B cell (primary cell): ENCODE measurements around the gene HSPB8. TPM values are rescaled to one million over a fixed set of nuclear protein-coding genes. Genes with fewer than 3 reads are reported as not detected.
"Not testable (repeated sequence)": the region's sequence is repeated elsewhere in the genome, so short reads cannot be mapped to it uniquely, and the experiment has no call there.

ENCODE experiments used
- ATAC-seq: fragments of 200-7000 bp; cut with Tn5 transposase; one replicate; pipeline ENCODE4 v1.10.0; 2021; ENCODE audit warnings: low read depth, mild to moderate bottlenecking, moderate number of reproducible peaks, moderate library complexity
- CTCF ChIA-PET: fragments of 350-600 bp; sonication (Branson Sonifier 250); formaldehyde crosslinking; loops from one replicate; lab custom pipeline; 2021; ENCODE audit warnings: antibody characterized with exemption, inconsistent platforms; lab: Charles Lee
- POLR2A ChIA-PET: fragments of 350-600 bp; sonication (Branson Sonifier 250); formaldehyde crosslinking; loops from one replicate; lab custom pipeline; 2021; ENCODE audit warnings: antibody characterized with exemption; lab: Charles Lee
- DNase-seq: peaks from one replicate; pipeline ENCODE4 v3.0.0; 2013
- H2AFZ ChIP-seq: 2 replicates; pipeline ENCODE4 v1.6.1; 2012; ENCODE audit warnings: mild to moderate bottlenecking, low read depth, low read length; ENCODE audit not compliant: insufficient read depth, poor library complexity, severe bottlenecking
- H3K27ac ChIP-seq, 2 donors: 1 replicate in 1 of 2; 2 replicates in 1 of 2; pipeline ENCODE4 v1.5.1; 2012 to 2013; ENCODE audit warnings: low read length in 2 of 2, mild to moderate bottlenecking in 2 of 2, moderate library complexity in 1 of 2
- H3K27me3 ChIP-seq, 4 experiments: fragments of 200-600 bp in 1 of 4; sonication (generic) in 1 of 4; replicated peaks in 1 of 4; 1 replicate in 2 of 4; 2 replicates in 2 of 4; pipeline versions ENCODE4 v1.6.1 to v1.7.0; 2013 to 2016; ENCODE audit warnings: low read length in 3 of 4, mild to moderate bottlenecking in 2 of 4, mixed read lengths in 1 of 4, moderate library complexity in 1 of 4; ENCODE audit not compliant: insufficient read depth in 4 of 4, control insufficient read depth in 3 of 4; ENCODE audit errors: control extremely low read depth in 1 of 4
- H3K36me3 ChIP-seq, 2 experiments: replicated peaks in 1 of 2; 1 replicate in 1 of 2; 2 replicates in 1 of 2; pipeline versions ENCODE4 v1.6.1 to v1.7.1; 2013; ENCODE audit warnings: low read length in 1 of 2; ENCODE audit not compliant: insufficient read depth in 2 of 2, control insufficient read depth in 1 of 2; ENCODE audit errors: control extremely low read depth in 1 of 2, extremely low read depth in 1 of 2
- H3K4me1 ChIP-seq, 2 donors: fragments of 200-600 bp in 1 of 2; sonication (generic) in 1 of 2; 1 replicate in 1 of 2; 2 replicates in 1 of 2; pipeline versions ENCODE4 v1.5.1 to v1.6.1; 2013 to 2017; ENCODE audit warnings: low read length in 2 of 2; ENCODE audit not compliant: control insufficient read depth in 2 of 2, insufficient read depth in 2 of 2
- H3K4me2 ChIP-seq: replicated peaks from 2 replicates; pipeline ENCODE3; 2012; ENCODE audit warnings: mild to moderate bottlenecking, low read depth, low read length; ENCODE audit not compliant: poor library complexity, severe bottlenecking
- H3K4me3 ChIP-seq, 5 experiments: fragments of 200-600 bp in 1 of 5; sonication (generic) in 1 of 5; 1 replicate in 3 of 5; 2 replicates in 2 of 5; pipeline versions ENCODE4 v1.5.1 to v1.7.0; 2011 to 2016; ENCODE audit warnings: low read length in 4 of 5, mild to moderate bottlenecking in 4 of 5, low read depth in 2 of 5, control low read depth in 1 of 5, moderate library complexity in 1 of 5; ENCODE audit not compliant: insufficient read depth in 1 of 5; ENCODE audit errors: control extremely low read depth in 1 of 5, extremely low read depth in 1 of 5
- H3K79me2 ChIP-seq: fragments of 200-600 bp; sonication (generic); one replicate; pipeline ENCODE4 v1.6.0; 2016; ENCODE audit warnings: low read length; ENCODE audit not compliant: control insufficient read depth, insufficient read depth
- H3K9ac ChIP-seq: fragments of 200-600 bp; sonication (generic); 2 replicates; pipeline ENCODE4 v1.6.1; 2017; ENCODE audit warnings: mild to moderate bottlenecking, low read length, moderate library complexity
- H3K9me3 ChIP-seq, 3 donors: one replicate each; pipeline versions ENCODE4 v1.6.1 to v1.7.1; 2013; ENCODE audit warnings: low read length in 2 of 3; ENCODE audit not compliant: control insufficient read depth in 2 of 3, insufficient read depth in 1 of 3; ENCODE audit errors: control extremely low read depth in 1 of 3
- H4K20me1 ChIP-seq: 2 replicates; pipeline ENCODE4 v1.6.0; 2012; ENCODE audit warnings: mild to moderate bottlenecking, low read length; ENCODE audit not compliant: insufficient read depth, control insufficient read depth, poor library complexity, severe bottlenecking
- H3K27ac Mint-ChIP-seq: one replicate; pipeline ENCODE4 v1.8.0; 2021; ENCODE audit warnings: mixed read lengths
- H3K27me3 Mint-ChIP-seq: one replicate; pipeline ENCODE4 v1.8.0; 2021; ENCODE audit warnings: mixed read lengths
- H3K4me1 Mint-ChIP-seq: one replicate; pipeline ENCODE4 v1.8.0; 2021; ENCODE audit warnings: mixed read lengths
- H3K4me3 Mint-ChIP-seq: one replicate; pipeline ENCODE4 v1.8.0; 2021; ENCODE audit warnings: mixed read lengths
- H3K9me3 Mint-ChIP-seq: one replicate; pipeline ENCODE4 v1.8.0; 2022; ENCODE audit warnings: mixed read lengths; ENCODE audit not compliant: insufficient read depth
- CTCF ChIP-seq: fragments of 200-600 bp; IDR thresholded peaks from one replicate; pipeline ENCODE4 v1.8.0; 2022; ENCODE audit warnings: antibody characterized with exemption, mild to moderate bottlenecking
- EZH2 ChIP-seq: IDR thresholded peaks from 2 replicates; pipeline ENCODE4 v1.6.1; 2012; ENCODE audit warnings: borderline replicate concordance, low read depth, mild to moderate bottlenecking, moderate library complexity, low read length; ENCODE audit not compliant: insufficient read depth, poor library complexity, severe bottlenecking
- WGBS: methylation state at CpG from one replicate; pipeline ENCODE4 v1.1.5; 2013; ENCODE audit warnings: missing lambda C conversion rate; ENCODE audit not compliant: insufficient coverage; 5-methylcytosine and 5-hydroxymethylcytosine counted together
- intact Hi-C: fragments of 100-400 bp; cut with micrococcal nuclease; formaldehyde crosslinking; loops from one replicate; pipeline ENCODE4 v1.10.0; 2022
- polyA plus RNA-seq: library from polyadenylated mRNA; depleted of rRNA; stranded (reverse); fragments of >200 nt; gene quantifications from 2 replicates; pipeline ENCODE4 v1.2.3, GENCODE V29; 2012
- total RNA-seq, 2 donors: library from RNA; stranded (reverse); fragments of 120-200 nt in 1 of 2; gene quantifications; 1 replicate in 1 of 2; 2 replicates in 1 of 2; pipeline versions ENCODE4 v1.2.3 to v1.2.4, GENCODE V29; 2013 to 2022

Gene HSPB8
- total and polyA plus RNA-seq, 2 donors (not counting 1 experiment from before 2014, with no cell fraction given), result not detected

GRCh38 chr12:119216084-119216483 lies 37.4 kb downstream of the HSPB8 start:
- Histone ChIP-seq H3K27ac (no peak overlapping the region), H3K79me2 (no peaks in the 10 kb centered on the region), H3K4me2 (no peak overlapping the region), H3K4me3 (no peak overlapping the region), H3K4me1 (no peaks in the 10 kb centered on the region), H3K27me3 (no peaks in the 10 kb centered on the region), H4K20me1 (no peaks in the 10 kb centered on the region), H3K9me3 (peaks cover 0 to 3% (median 0%) of the 10 kb centered on the region in 3 donors), H3K36me3 (no peaks in the 10 kb centered on the region), H2AFZ (no peak overlapping the region), H3K9ac (no peak overlapping the region)
- H3K27me3 Mint-ChIP-seq, result peaks cover 5% of the 10 kb centered on the region
- no peak overlapping the region for H3K4me3 Mint-ChIP-seq
- POLR2A ChIA-PET, result no interaction called here
- CTCF ChIA-PET, result no interaction called here
- DNase-seq (no peak), ATAC-seq (no peak)
- no peaks in the 10 kb centered on the region for H3K4me1 Mint-ChIP-seq
- no peaks in the 10 kb centered on the region for H3K9me3 Mint-ChIP-seq
- intact Hi-C loops, result no loop called here
- no peak overlapping the region for H3K27ac Mint-ChIP-seq
- 95% methylated on average over 5 of the region's 7 CpGs for WGBS
- TF ChIP-seq EZH2 (no peak), CTCF (no peak)

GRCh38 chr12:119218875-119219274 lies 40.1 kb downstream of the HSPB8 start:
- H3K4me3 ChIP-seq, H3K27me3 ChIP-seq, H3K27ac ChIP-seq, H3K79me2 ChIP-seq, POLR2A ChIA-PET, H3K27me3 Mint-ChIP-seq, H2AFZ ChIP-seq, H3K4me1 ChIP-seq, H3K9me3 ChIP-seq, H3K27ac Mint-ChIP-seq, CTCF ChIA-PET, DNase-seq, H3K36me3 ChIP-seq, H3K9me3 Mint-ChIP-seq, H4K20me1 ChIP-seq, ATAC-seq, H3K4me2 ChIP-seq, H3K4me1 Mint-ChIP-seq, H3K4me3 Mint-ChIP-seq, intact Hi-C loops, H3K9ac ChIP-seq: not testable (repeated sequence)
- WGBS, result 94% methylated on average over 7 of the region's 9 CpGs
